Osteoblast (primary cell): Measurements from ENCODE around the gene RGL4. TPM values are rescaled to one million over a fixed set of nuclear protein-coding genes. Genes with fewer than 3 reads are reported as not detected.

Source experiments
- DNase-seq: peaks from one replicate; pipeline ENCODE4 v3.0.0; 2011; ENCODE audit warnings: low spot score, mixed read lengths; ENCODE audit not compliant: insufficient read length; ENCODE audit errors: missing footprints
- H2AFZ ChIP-seq: 2 replicates; pipeline ENCODE4 v1.6.0; 2011; ENCODE audit warnings: mild to moderate bottlenecking, low read length
- H3K27ac ChIP-seq: 2 replicates; pipeline ENCODE4 v1.5.1; 2011; ENCODE audit warnings: mild to moderate bottlenecking, low read depth, low read length, moderate library complexity
- H3K27me3 ChIP-seq: 2 replicates; pipeline ENCODE4 v1.6.0; 2012; ENCODE audit warnings: mild to moderate bottlenecking, control low read depth, inconsistent platforms, low read length, moderate library complexity; ENCODE audit not compliant: insufficient read depth
- H3K36me3 ChIP-seq: 2 replicates; pipeline ENCODE4 v1.5.1; 2011; ENCODE audit warnings: mild to moderate bottlenecking, low read length, control low read depth, moderate library complexity; ENCODE audit not compliant: insufficient read depth
- H3K4me1 ChIP-seq: 2 replicates; pipeline ENCODE4 v1.5.1; 2011; ENCODE audit warnings: mild to moderate bottlenecking, low read length, control low read depth, moderate library complexity; ENCODE audit not compliant: insufficient read depth
- H3K4me2 ChIP-seq: 2 replicates; pipeline ENCODE4 v1.6.0; 2011; ENCODE audit warnings: mild to moderate bottlenecking, low read length; ENCODE audit not compliant: insufficient read depth
- H3K4me3 ChIP-seq: fragments of 200-600 bp; sonication (generic); 3 replicates; pipeline ENCODE4 v1.5.1; 2012; ENCODE audit warnings: mild to moderate bottlenecking, low read length, inconsistent platforms; ENCODE audit not compliant: insufficient read depth
- H3K79me2 ChIP-seq: 2 replicates; pipeline ENCODE4 v1.6.0; 2012; ENCODE audit warnings: mild to moderate bottlenecking, low read length, control low read depth, inconsistent platforms; ENCODE audit not compliant: insufficient read depth
- H3K9me3 ChIP-seq: 2 replicates; pipeline ENCODE4 v1.5.1; 2011; ENCODE audit warnings: low read depth, low read length, control low read depth
- H4K20me1 ChIP-seq: 2 replicates; pipeline ENCODE4 v1.6.0; 2012; ENCODE audit warnings: mild to moderate bottlenecking, low read length, control low read depth; ENCODE audit not compliant: insufficient read depth
- total RNA-seq: library from RNA; depleted of rRNA; stranded (reverse); fragments of >200 nt; gene quantifications from 2 replicates; pipeline ENCODE4 v1.2.3, GENCODE V29; 2012
- TF ChIP-seq, protein P1 (sequence below): IDR thresholded peaks from 2 replicates; pipeline ENCODE4 v1.5.1; 2011; ENCODE audit warnings: mild to moderate bottlenecking, low read depth, low read length, moderate library complexity; ENCODE audit errors: extremely low read depth

RGL4 gene
- total RNA-seq, 1 donor: not detected

GRCh38 chr22:23709107-23709506, 18.3 kb downstream of the RGL4 start:
- Histone ChIP-seq H3K4me3 (no peak overlapping the region), H4K20me1 (no peaks in the 10 kb centered on the region), H3K27me3 (no peaks in the 10 kb centered on the region), H3K4me2 (no peak overlapping the region), H3K9me3 (no peaks in the 10 kb centered on the region), H3K79me2 (peaks cover 7% of the 10 kb centered on the region), H3K36me3 (peaks cover 51% of the 10 kb centered on the region), H3K4me1 (no peaks in the 10 kb centered on the region), H3K27ac (no peak overlapping the region), H2AFZ (no peak overlapping the region)
- no peak for DNase-seq
- TF ChIP-seq, protein P1, sequence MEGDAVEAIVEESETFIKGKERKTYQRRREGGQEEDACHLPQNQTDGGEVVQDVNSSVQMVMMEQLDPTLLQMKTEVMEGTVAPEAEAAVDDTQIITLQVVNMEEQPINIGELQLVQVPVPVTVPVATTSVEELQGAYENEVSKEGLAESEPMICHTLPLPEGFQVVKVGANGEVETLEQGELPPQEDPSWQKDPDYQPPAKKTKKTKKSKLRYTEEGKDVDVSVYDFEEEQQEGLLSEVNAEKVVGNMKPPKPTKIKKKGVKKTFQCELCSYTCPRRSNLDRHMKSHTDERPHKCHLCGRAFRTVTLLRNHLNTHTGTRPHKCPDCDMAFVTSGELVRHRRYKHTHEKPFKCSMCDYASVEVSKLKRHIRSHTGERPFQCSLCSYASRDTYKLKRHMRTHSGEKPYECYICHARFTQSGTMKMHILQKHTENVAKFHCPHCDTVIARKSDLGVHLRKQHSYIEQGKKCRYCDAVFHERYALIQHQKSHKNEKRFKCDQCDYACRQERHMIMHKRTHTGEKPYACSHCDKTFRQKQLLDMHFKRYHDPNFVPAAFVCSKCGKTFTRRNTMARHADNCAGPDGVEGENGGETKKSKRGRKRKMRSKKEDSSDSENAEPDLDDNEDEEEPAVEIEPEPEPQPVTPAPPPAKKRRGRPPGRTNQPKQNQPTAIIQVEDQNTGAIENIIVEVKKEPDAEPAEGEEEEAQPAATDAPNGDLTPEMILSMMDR: no peak

DNA sequence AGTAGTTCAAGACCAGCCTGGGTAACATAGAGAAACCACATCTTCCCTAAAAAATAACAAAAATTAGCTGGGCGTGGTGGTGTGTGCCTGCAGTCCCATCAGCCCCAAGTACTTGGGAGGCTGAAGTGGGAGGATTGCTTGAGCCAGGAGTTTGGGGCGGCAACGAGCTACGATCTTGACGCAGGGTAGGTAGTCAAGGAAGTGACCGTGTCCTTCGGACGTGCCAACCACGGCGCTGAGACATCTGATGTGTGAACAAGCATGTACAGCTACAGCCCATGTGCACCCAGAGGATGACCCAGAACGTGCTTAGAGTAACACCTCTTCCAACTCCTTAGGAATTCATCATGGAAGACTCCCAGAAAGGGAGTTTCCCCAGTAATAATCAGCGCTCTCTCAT, 21.4 kb downstream of the RGL4 start:
- no peak overlapping the region for H2AFZ ChIP-seq
- TF ChIP-seq, protein P1: no peak
- H4K20me1 ChIP-seq: no peaks in the 10 kb centered on the region
- no peak for DNase-seq
- H3K27ac ChIP-seq: no peak overlapping the region
- H3K9me3 ChIP-seq: no peaks in the 10 kb centered on the region
- no peaks in the 10 kb centered on the region for H3K27me3 ChIP-seq
- H3K4me2 ChIP-seq: no peak overlapping the region
- H3K79me2 ChIP-seq: peaks cover 13% of the 10 kb centered on the region
- no peaks in the 10 kb centered on the region for H3K4me1 ChIP-seq
- H3K4me3 ChIP-seq: no peak overlapping the region
- H3K36me3 ChIP-seq: peaks cover 33% of the 10 kb centered on the region

GRCh38 chr22:23713696-23714595, 23.1 kb downstream of the RGL4 start:
- Histone ChIP-seq H3K79me2 (peaks cover 13% of the 10 kb centered on the region), H3K4me1 (no peaks in the 10 kb centered on the region), H3K27ac (no peak overlapping the region), H4K20me1 (no peaks in the 10 kb centered on the region), H3K4me2 (no peak overlapping the region), H3K27me3 (no peaks in the 10 kb centered on the region), H2AFZ (no peak overlapping the region), H3K36me3 (peaks cover 25% of the 10 kb centered on the region), H3K4me3 (no peak overlapping the region), H3K9me3 (no peaks in the 10 kb centered on the region)
- TF ChIP-seq, protein P1: no peak
- no peak for DNase-seq

DNA sequence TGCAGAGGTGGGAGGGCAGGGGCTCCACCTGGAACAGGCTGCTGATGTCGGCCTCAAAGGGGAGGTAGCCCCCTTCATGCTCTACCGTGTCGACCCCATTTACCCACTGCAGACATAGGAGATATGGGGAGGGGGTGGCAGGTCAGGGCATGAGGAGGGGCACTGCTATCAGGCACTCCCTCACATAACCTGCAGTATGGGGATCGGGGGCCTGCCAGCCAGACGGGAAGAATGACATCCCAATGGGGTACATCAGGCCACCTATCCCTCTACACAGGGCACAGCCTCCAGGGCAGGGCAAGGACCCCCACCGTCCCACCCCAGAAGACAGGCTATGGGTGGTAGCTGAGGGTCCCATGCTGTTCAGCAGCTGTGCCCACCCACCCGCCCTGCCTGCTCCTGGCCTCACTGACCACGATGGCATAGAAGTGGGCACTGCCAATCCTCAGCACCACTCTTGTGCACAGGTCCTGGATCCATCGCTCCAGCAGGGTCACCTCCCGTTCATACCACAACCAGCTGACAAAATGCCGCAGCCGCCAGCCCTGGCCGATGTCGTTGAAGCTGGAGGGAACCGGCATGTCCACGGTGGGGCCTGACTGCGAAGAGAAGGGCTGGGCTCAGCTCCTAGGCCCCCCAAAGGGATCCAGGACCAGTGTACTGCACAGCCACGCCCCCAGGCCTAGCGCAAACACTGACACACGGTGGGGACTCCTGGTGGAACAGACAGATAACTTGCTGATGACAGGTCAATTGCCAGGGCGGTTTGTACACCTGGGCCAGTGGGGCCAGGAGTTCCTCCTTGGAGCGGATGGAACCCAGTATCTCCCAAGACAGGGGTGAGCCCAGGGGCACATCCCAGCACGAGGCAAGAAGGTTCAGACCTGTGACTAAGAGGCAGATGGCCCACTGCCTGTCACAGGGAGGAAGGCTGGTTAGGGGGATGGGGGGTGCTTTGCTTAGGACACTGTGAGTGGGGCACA, 24.1 kb downstream of the RGL4 start:
- Histone ChIP-seq H4K20me1 (no peaks in the 10 kb centered on the region), H2AFZ (no peak overlapping the region), H3K4me3 (no peak overlapping the region), H3K36me3 (peaks cover 15% of the 10 kb centered on the region), H3K4me1 (no peaks in the 10 kb centered on the region), H3K27ac (no peak overlapping the region), H3K4me2 (no peak overlapping the region), H3K27me3 (no peaks in the 10 kb centered on the region), H3K9me3 (no peaks in the 10 kb centered on the region), H3K79me2 (peaks cover 13% of the 10 kb centered on the region)
- TF ChIP-seq, protein P1: no peak
- DNase-seq: no peak
